ENCODE data around the gene CNPY2. TPM values are rescaled to one million over a fixed set of nuclear protein-coding genes. Genes with fewer than 3 reads are reported as not detected.

Gene CNPY2
- total and polyA plus RNA-seq, 2 of the 13 experiments (the other 11 are each of a cell fraction or from before 2014, with no cell fraction given) = 285 to 356 TPM

GRCh38 chr12:56359851-56360767 is 44.3 kb upstream of the CNPY2 start, which contains the start of gene STAT2 (continued):
- TF ChIP-seq ZBTB49 (CRISPR knock-in tag; IDR thresholded peaks at IDR 0.05; ENCODE audit: borderline replicate concordance) (no peak), NR0B2 (CRISPR knock-in tag; IDR thresholded peaks at IDR 0.05) (0 out of 2 replicates have a peak, but pooled peaks have one; percentile 62), ZNF138 (CRISPR knock-in tag; IDR thresholded peaks at IDR 0.05; ENCODE audit: low read depth) (no peak), WIZ (CRISPR knock-in tag; IDR thresholded peaks at IDR 0.05) (no peak), NFRKB (IDR thresholded peaks at IDR 0.05) (no peak), MEIS2 (CRISPR knock-in tag; IDR thresholded peaks at IDR 0.05) (peak; percentile 42; the same call in 1 of the 2 replicates), PHF8 (CRISPR knock-in tag; IDR thresholded peaks at IDR 0.05) (peak; percentile 69), MLXIP (CRISPR knock-in tag; IDR thresholded peaks at IDR 0.05; ENCODE audit: borderline replicate concordance) (no peak), HNF4A (CRISPR knock-in tag; IDR thresholded peaks at IDR 0.05) (peak; percentile 33; the same call in 1 of the 2 replicates), FOXK1 (CRISPR knock-in tag; IDR thresholded peaks at IDR 0.05; ENCODE audit: borderline replicate concordance, low read depth) (no peak; the same call in 1 of the 2 replicates), ZBTB39 (CRISPR knock-in tag; IDR thresholded peaks at IDR 0.05) (no peak), HMGXB4 (CRISPR knock-in tag; IDR thresholded peaks at IDR 0.05; ENCODE audit: borderline replicate concordance in 1 of 2, low read depth in 1 of 2) (peak; percentile 41 to 42), ZNF577 (CRISPR knock-in tag; IDR thresholded peaks at IDR 0.05; ENCODE audit: borderline replicate concordance, low read depth) (no peak), KLF16 (CRISPR knock-in tag; IDR thresholded peaks at IDR 0.05) (peak in 1 of 2 experiments; percentile 43; a peak in 1 of 4 replicates), ZNF672 (CRISPR knock-in tag; IDR thresholded peaks at IDR 0.05) (no peak), BCL3 (CRISPR knock-in tag; IDR thresholded peaks at IDR 0.05) (0 out of 2 replicates have a peak, but pooled peaks have one; percentile 16)

Data from HepG2 (cell line).